ENCODE data around the gene STMN1.

DNA sequence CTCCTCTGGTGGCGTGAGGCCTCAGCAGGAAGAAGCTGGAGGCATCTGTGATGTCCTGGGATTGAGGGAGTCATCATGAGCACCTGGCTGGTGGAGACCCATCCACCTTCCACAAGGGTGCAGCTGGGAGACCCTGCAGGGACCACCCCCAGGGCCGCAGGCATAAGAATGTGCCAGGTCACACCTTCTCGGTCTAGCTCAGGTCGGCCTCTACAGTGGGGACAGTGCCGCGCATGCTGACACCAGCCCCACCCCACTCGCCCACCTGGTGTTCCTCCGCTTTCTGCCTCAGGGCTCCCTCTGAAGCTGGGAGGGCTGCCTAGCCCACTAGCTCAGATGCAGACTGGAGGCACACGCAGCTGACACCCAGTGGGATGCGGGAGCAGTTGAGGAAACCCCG lies 25.0 kb downstream of the STMN1 start:
- TF ChIP-seq, protein P1, sequence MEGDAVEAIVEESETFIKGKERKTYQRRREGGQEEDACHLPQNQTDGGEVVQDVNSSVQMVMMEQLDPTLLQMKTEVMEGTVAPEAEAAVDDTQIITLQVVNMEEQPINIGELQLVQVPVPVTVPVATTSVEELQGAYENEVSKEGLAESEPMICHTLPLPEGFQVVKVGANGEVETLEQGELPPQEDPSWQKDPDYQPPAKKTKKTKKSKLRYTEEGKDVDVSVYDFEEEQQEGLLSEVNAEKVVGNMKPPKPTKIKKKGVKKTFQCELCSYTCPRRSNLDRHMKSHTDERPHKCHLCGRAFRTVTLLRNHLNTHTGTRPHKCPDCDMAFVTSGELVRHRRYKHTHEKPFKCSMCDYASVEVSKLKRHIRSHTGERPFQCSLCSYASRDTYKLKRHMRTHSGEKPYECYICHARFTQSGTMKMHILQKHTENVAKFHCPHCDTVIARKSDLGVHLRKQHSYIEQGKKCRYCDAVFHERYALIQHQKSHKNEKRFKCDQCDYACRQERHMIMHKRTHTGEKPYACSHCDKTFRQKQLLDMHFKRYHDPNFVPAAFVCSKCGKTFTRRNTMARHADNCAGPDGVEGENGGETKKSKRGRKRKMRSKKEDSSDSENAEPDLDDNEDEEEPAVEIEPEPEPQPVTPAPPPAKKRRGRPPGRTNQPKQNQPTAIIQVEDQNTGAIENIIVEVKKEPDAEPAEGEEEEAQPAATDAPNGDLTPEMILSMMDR (optimal IDR thresholded peaks at IDR 0.05 in 1 of 3, IDR thresholded peaks at IDR 0.05 in 1 of 3, conservative IDR thresholded peaks at IDR 0.05 in 1 of 3; ENCODE audit: extremely low read depth in 1 of 3, insufficient read depth in 2 of 3, low read length in 3 of 3): no peak
- TF ChIP-seq EZH2 (IDR thresholded peaks at IDR 0.05; ENCODE audit: low read length): no peak
